WI38 (cell line): Measurements from ENCODE around the gene MYL12A.
"Not testable (repeated sequence)": the region's sequence is repeated elsewhere in the genome, so short reads cannot be mapped to it uniquely, and the experiment has no call there.

Source experiments
- H3K4me3 ChIP-seq: 2 replicates; pipeline ENCODE4 v1.5.1; 2011; ENCODE audit warnings: low read depth, mild to moderate bottlenecking, control low read depth, low read length
- CTCF ChIP-seq: IDR thresholded peaks from 2 replicates; pipeline ENCODE4 v1.5.1; 2012; ENCODE audit warnings: low read depth, mild to moderate bottlenecking, control low read depth, low read length

Gene MYL12A

GRCh38 chr18:3219241-3219630, 28.4 kb upstream of the MYL12A start:
- no peak for TF ChIP-seq CTCF

GRCh38 chr18:3219631-3220335, 27.8 kb upstream of the MYL12A start, which contains the start of gene MYOM1:
MYOM1 (minus strand) TSS chr18:3219968; CDS start chr18:3215223, 4,745 bp downstream.
- H3K4me3 ChIP-seq, result no peak within 1 kb of the TSS
- no peak for TF ChIP-seq CTCF

More at GRCh38 chr18:3219241-3219630, 28.4 kb upstream of the MYL12A start:
- no peak overlapping the region for H3K4me3 ChIP-seq

- not testable (repeated sequence) for H3K4me3 ChIP-seq
Observed at GRCh38 chr18:3220868-3221267, 26.7 kb upstream of the MYL12A start.

GRCh38 chr18:3221496-3221895, 26.1 kb upstream of the MYL12A start:
- no peak overlapping the region for H3K4me3 ChIP-seq
- TF ChIP-seq CTCF, result no peak

GRCh38 chr18:3223356-3223755, 24.2 kb upstream of the MYL12A start:
- no peak for TF ChIP-seq CTCF
- no peak overlapping the region for H3K4me3 ChIP-seq

GRCh38 chr18:3224223-3224622, 23.4 kb upstream of the MYL12A start:
- no peak overlapping the region for H3K4me3 ChIP-seq

GRCh38 chr18:3225588-3225987, 22.0 kb upstream of the MYL12A start:
- no peak for TF ChIP-seq CTCF
- H3K4me3 ChIP-seq, result no peak overlapping the region

More at GRCh38 chr18:3224223-3224622, 23.4 kb upstream of the MYL12A start:
- TF ChIP-seq CTCF, result no peak

- TF ChIP-seq CTCF, result no peak
- H3K4me3 ChIP-seq, result no peak overlapping the region
Observed at GRCh38 chr18:3226048-3226447, 21.6 kb upstream of the MYL12A start.
